GM21367 (cell line): ENCODE measurements around the gene OR1J4.
"Not testable (repeated sequence)": the region's sequence is repeated elsewhere in the genome, so short reads cannot be mapped to it uniquely, and the experiment has no call there.

Experiments used
- ATAC-seq: cut with Tn5 transposase; IDR thresholded peaks from one replicate; pipeline ENCODE4 v1.9.1; 2021; ENCODE audit not compliant: unreplicated experiment

The OR1J4 gene, protein sequence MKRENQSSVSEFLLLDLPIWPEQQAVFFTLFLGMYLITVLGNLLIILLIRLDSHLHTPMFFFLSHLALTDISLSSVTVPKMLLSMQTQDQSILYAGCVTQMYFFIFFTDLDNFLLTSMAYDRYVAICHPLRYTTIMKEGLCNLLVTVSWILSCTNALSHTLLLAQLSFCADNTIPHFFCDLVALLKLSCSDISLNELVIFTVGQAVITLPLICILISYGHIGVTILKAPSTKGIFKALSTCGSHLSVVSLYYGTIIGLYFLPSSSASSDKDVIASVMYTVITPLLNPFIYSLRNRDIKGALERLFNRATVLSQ

DNA sequence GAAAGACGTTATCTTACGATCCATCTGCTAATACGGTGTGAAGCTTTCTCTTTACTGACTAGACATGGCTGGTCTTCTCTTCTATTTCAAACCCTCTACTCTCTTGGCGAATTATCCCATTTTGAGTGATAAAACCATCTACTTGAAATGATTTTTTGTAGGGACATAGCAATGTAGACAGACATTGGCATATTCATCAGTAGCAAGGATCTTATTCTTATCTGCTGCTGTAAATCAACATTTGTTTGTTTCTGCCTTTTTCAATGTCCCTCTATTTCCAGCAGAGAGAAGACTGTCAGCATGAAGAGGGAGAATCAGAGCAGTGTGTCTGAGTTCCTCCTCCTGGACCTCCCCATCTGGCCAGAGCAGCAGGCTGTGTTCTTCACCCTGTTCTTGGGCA lies at the start of gene OR1J4:
Gene OR1J4, plus strand, starts transcription at position 301 of the 400 bp plus-strand sequence. Its CDS starts 0 bp downstream, at position 301.
- no peak for ATAC-seq

DNA sequence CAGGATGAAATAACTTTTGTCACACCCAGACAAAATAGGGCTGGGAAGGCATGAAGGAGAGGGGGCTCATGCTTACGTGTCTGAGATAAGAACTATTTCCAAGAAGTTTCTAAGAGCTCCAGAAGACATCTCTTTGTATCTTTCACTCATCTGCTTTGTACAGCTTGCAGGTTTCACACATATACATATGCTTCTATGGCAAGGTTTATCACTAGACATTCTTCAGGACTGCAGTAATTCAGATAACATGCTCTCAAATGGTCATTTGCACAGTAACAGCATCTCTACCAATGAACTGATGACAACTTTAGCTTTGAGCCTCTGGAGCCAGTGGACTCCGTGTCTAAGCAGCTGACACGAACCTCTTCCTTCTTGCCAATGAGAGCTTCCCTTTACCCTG lies 44.4 kb upstream of the OR1J4 start:
- no peak for ATAC-seq

DNA sequence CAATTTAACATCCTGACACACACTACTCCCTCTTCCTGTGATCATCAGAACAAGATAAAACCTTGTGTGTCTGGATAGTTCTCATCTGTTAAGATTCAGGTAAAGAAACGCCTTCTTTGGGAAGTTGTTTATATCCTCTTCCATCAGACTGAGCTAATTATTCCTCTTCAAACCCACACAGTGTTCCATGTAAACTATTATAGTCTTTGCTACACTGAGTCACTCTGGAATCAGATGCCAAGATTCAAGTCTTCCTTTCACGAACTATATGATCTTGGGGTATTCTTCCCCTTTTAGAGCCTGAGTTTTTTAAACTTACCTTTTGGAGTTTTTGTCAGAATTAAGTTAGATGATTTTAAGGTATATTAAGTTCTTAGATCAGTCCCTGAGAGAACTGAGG lies 43.2 kb upstream of the OR1J4 start:
- ATAC-seq, result no peak

DNA sequence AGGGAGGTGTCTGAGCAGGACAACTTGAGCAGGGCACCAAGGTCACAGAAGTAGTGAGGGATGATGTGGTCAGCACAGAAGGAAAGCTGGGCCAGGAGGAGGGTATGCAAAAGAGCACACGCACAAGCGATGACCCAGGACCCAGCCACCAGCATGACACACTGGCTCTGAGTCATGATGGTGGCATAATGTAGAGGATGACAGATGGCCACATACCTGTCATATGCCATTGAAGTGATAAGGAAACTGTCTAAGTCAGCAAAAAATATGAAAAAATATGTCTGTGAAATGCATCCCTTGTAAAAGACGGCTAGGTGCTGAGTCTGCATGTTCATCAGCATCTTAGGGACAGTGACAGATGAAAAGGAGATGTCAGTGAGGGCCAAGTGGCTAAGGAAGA lies 41.6 kb upstream of the OR1J4 start:
- ATAC-seq, result no peak

DNA sequence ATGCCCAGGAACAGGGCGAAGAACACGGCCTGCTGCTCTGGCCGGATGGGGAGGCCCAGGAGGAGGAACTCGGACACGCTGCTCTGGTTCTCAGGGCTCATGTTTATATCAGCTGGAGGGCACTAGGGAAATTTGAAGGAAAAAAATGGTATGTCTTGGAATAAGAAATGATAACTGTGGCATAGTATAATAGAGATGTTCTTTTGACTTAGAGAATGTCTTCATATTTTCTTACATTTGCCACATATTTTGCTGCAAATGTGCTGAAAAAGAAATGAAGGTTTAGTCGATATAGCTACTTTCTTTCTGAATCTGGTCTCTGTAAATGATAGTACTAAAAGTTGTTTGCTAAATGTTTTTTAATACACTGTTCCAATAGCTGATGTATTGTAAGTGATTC lies 41.1 kb upstream of the OR1J4 start, which contains the start of gene OR1J1:
Gene OR1J1, minus strand, starts transcription at position 101 of the 400 bp plus-strand sequence. Its CDS starts 0 bp downstream, at position 101.
- ATAC-seq, result no peak

DNA sequence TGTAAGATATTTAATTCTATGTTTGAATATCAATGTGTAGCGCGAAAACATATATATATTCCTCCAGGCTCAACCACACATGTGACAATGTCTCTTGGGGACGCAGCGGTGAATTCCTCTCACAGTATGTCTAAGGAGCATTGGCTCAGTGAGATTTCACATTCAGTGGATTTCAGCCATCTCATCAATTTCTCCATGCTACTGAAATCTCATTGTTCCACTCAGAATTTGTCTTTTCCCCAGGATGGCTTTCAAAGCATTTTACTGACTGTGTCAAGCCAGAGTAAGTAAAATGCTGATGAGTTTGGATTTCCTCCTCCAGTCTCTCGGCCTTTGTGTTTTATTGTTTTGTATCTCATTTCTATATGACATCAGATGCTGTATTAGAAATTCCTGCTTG lies 39.9 kb upstream of the OR1J4 start:
- no peak for ATAC-seq

DNA sequence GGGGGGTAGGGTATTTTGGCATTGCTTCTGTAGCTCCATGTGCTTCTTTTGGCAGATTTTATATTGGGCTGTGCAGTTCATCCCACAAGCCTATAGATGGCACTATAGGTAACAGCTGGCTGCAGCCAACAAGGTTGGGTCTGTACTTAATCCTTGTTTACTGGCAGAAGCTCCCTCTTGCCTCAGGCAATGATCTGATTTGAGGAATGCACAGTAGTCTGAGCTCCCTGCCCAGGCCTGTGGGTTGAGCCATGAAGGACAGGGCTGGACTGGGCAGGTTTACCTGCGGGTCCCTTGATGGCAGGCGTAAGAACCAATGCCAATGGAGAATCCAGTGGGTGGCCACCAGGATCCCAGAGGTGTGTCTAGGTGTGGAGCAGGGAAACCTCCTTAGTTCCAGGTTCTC lies 20.1 kb upstream of the OR1J4 start:
- ATAC-seq, result no peak

DNA sequence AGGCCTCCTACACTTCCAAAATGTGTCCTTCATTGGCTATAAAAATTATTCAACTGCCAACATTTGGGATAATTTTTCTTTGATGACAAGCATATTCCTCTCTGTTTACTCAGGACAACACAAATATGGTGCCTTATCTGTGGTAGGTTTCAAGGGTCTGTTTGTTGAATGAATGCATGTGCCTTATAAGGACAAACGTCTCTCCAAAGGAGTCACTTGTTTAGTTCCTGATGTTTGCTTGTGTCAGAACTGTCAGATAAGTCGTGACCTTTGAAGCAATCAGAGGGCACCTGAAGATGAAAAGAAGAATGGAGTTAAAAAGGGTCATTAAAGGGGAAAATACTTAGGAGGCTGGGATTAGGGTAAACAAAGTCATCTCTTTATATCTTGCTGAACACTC lies 12.0 kb upstream of the OR1J4 start:
- ATAC-seq, result no peak

DNA sequence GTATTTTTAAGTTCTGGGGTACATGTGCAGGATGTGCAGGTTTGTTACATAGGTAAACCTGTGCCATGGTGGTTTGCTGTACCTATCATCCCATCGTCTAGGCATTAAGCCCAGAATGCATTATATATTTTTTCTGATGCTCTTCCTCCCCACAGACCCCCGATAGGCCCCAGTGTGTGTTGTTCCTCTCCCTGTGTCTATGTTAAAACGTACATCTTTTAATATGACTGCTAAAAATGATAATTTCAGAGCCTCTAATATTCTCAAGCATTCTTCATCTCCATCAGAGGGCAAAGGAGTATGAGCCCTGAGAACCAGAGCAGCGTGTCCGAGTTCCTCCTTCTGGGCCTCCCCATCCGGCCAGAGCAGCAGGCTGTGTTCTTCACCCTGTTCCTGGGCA lies 8.4 kb upstream of the OR1J4 start, which contains the start of gene OR1J2:
Gene OR1J2, plus strand, starts transcription at position 301 of the 400 bp plus-strand sequence. Its CDS starts 0 bp downstream, at position 301.
- ATAC-seq, result no peak

DNA sequence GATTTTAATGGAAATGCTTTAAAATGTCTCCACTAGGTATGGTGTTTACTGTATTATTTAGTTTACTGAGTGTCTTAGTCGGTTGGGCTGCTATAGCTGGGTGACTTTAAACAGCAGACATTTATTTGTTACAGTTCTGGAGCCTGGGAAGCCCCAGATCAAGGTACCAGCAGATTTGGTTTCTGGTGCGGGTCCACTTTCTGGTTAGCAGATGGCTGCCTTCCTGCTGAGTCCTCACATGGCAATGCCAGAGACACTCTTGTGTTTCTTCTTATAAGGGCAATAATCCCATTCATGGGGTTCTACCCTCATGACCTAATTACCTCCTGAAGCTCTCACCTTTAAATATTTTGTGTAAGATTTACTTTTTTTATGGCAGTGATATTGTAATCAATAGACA lies 715 bp upstream of the OR1J4 start:
- no peak for ATAC-seq

DNA sequence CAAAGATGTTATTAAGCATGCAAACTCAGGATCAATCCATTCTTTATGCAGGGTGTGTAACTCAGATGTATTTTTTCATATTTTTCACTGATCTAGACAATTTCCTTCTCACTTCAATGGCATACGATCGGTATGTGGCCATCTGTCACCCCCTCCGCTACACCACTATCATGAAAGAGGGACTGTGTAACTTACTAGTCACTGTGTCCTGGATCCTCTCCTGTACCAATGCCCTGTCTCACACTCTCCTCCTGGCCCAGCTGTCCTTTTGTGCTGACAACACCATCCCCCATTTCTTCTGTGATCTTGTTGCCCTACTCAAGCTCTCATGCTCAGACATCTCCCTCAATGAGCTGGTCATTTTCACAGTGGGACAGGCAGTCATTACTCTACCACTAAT lies 435 bp downstream of the OR1J4 start:
- ATAC-seq, result no peak

DNA sequence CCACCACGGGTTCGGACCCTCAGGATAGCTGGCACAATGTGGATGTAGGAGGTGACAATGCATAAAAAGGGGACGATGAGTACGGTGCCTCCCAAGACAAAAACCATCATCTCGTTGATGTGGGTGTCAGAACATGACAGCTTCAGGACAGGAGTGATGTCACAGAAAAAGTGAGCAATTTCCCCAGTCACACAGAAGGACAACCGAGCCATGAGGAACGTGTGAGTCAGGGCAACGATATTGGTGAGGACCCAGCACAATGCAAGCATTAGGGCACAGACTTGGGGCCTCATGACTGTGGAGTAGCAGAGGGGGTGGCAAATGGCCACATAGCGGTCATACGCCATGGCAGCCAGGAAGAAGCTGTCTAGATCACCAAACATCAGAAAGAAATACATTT lies 7.7 kb downstream of the OR1J4 start:
- ATAC-seq, result no peak

DNA sequence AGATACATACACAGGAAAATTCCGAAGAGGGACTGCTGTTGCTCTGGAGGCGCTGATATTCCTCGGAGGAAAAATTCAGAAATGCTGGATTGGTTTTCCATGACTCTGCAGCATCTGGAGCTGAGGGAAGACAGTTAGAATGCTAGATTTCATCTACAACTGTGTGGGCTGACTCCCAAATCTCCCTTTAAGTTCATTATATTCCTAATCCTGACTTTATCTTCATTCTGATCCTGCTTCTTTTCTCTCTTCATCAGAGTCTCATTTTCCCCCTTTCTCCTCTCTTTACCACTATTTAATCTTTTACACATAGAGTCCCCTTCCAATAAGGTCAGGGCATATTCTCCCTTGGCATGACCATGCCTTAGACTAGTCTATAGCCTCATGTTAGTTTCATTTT lies 8.3 kb downstream of the OR1J4 start, which contains the start of gene OR1N1:
Gene OR1N1, minus strand, starts transcription at position 101 of the 400 bp plus-strand sequence. Its CDS starts 0 bp downstream, at position 101.
- ATAC-seq, result no peak

DNA sequence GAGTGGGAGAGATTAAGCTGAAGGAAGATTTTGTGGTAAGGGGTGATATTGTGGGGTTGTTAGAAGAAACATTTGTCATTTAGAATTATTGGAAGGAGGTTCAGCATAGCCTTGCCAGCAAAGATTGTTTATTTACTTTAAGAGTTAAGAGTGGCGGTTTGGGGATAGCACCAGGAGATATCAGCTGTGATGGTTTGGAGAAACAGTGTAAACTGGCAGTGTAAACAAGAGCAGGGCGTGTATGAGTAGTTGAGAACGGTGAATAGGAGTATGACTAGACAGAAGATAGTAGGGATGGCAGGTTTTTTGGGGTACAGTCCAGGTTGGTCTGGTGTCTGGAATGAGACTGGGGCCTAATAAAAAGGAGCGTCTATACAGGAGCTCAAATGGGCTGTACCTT lies 12.2 kb downstream of the OR1J4 start:
- not testable (repeated sequence) for ATAC-seq

DNA sequence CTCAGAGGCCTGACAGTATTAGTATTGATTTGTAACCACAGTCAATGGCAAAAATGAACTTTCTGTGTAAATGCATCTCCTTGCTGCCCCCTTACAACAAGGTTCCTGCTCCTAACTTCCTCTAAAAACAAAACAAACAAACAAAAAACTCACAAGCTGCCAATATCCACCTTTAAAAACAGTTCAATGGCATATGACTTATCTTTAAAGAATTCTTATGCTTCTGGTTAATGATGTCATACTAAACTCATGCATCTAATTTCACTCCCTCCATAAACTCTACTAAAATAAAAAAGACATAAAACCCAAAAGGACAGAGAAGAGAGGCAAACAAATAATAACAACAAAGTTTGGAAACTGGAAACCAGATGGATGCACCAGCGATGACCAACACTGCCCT lies 17.2 kb downstream of the OR1J4 start:
- no peak for ATAC-seq

DNA sequence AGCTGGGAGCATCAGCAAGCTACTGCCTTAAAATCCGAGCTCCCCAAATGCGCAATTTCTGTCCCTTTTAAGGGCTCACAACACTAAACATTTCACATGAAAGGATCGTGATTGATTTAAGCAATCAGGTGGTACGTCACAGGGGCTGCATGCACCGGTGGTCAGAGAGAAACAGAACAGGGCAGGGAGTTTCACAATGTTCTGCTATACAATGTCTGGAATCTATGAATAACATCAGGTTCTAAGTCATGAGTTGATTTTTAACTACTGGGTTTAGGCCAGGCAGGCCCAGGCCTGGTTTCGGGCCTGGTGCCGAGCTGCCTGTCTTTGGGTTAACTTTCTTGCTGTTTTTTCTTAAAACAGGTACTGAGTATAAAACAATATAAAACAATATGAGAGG lies 18.1 kb downstream of the OR1J4 start:
- ATAC-seq, result not testable (repeated sequence)

DNA sequence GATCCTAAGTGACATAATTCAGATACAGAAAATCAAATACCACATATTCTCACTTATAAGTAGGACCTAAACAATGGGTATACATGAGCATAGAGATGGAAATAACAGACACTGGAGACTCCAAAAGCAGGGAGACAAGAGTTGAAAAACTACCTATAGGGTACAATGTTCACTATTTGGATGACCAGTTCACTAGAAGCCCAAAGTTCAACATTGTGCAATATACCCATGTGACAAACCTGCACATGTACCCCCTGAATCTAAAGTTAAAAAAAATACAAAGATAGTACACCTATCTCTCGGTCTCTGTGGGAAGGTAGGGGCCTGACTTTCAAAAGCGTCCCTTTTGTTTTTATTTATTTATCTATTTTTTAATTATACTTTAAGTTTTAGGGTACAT lies 19.8 kb downstream of the OR1J4 start:
- no peak for ATAC-seq

DNA sequence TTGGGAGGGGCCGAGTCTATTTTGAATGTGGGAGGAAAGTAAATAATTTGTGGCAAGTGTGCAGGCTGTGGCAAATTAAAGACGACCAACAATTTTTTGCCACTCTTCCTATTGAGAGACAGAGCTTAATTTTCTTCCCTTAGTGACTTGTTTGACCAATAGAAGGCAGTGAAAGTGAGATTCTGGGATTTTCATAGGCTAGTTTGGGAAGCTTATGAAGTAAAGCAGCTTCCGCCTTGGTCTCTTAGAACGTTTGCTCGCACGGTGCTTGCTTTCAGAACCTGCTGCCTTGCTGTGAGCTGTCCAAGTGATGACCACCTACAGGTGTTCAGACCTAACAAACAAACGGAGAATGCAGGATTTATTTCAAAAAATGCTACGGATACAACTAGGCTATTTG lies 27.3 kb downstream of the OR1J4 start:
- ATAC-seq, result no peak

DNA sequence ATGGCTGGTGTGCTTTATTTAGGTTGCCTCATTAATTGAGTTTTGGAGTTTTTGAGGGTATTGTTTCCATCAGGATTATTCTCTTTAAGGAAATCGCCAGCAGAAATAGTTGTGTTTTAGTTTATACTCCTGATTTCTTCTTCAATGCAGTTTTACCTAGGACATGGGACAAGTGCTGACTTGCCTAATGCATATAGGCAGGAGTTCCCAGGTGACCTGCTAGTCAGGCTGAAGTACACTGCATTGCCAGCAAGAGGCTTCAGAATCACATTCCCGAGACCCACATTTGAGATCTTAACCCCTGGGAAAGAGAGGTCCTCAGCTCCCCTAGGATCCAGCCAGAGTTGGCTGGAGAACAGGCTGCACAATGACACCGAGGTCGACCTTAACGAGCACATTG lies 32.4 kb downstream of the OR1J4 start:
- ATAC-seq, result no peak

DNA sequence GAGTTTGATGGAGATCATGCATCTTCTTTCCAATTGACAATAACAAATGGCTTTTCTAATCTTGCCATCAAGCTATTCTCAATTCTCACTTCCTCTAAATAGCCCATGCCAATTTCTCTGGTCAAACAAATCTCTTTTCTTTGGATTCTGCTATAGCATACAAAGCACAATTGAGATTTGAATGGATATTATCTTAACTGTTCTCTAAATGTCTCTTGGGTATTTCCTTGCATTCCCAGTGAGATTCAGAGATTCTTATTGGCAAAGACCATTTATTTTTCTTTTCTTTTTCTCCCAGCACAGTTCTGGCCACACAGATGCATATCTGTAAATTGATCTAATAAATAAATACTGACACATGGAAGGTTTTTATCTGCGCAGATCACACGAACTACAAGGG lies 33.9 kb downstream of the OR1J4 start, which contains the start of gene OR1N2:
Gene OR1N2, plus strand, starts transcription at position 301 of the 400 bp plus-strand sequence. CDS start 100 bp downstream, outside the sequence.
- no peak for ATAC-seq

DNA sequence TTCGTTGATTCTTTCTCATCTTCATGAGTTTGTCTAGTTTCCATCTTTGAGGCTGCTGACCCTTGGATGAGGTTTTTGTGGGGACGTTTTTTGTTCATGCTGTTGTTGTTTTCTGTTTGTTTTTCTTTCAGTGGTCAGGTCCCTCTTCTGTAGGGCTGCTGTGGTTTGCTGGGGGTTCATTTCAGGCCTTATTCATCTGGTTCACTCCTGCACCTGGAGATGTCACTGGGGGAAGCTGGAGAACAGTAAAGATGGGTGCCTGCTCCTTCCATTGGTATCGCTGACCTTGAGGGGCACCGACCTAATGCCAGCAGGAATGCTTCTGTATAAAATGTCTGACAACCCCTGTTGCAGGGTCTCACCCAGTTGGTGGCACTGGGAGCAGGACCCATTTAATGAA lies 42.5 kb downstream of the OR1J4 start:
- no peak for ATAC-seq

DNA sequence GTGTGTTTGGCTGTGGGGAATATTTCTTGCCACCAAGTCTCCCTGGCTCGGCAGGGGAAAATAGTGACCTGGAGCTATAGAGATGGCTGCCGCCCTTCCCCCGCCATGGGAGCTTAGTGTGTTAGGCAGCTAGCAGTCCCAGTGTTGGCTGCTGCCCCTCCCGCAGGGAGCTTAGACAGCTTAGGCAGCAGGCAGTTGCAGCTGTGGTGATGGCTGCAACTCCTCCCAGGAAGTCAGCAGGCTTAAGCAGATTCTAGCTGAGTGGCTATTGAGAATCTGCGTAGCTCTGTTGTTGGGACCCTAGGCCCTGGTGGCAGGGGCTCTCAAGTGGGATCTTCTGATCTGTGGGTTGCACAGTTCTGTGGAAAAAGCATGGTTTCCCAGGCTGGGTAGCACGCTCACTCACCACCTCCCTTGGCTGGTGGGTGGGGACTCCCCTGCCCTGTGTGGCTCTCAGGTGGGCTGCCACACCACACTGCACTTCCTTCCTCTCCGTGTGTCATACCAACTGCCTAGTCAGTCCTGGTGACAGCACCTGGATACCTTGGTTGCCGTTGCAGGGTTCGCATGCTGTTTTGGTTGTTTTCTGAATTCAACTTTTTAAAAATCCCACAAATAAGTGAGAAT lies 43.3 kb downstream of the OR1J4 start:
- ATAC-seq, result no peak
